ENCODE measurements around the gene NAV2. TPM values are rescaled to one million over a fixed set of nuclear protein-coding genes. Genes with fewer than 3 reads are reported as not detected.

NAV2 gene
- total and polyA plus RNA-seq, 2 donors (not counting 1 experiment from before 2014, with no cell fraction given), result 8.1 to 14.0 TPM

GRCh38 chr11:19869946-19870589 is 157.4 kb downstream of the NAV2 start:
- Histone ChIP-seq H4K20me1 (ENCODE audit: control insufficient read depth, extremely low read depth, insufficient read depth, low read length) (no peaks in the 10 kb centered on the region), H2AFZ (ENCODE audit: low read length) (no peak overlapping the region), H3K79me2 (ENCODE audit: control insufficient read depth, insufficient read depth, low read length) (peaks cover 22% of the 10 kb centered on the region), H3K9ac (ENCODE audit: insufficient read depth, low read length) (no peak overlapping the region), H3K27ac (ENCODE audit: insufficient read depth, low read length) (no peak overlapping the region), H3K27me3 (ENCODE audit: control insufficient read depth, insufficient read depth, low read length) (no peaks in the 10 kb centered on the region), H3K4me2 (ENCODE audit: extremely low read depth, insufficient read depth, low read length) (no peak overlapping the region), H3K4me3 (replicated peaks in 1 of 4; ENCODE audit: control extremely low read depth in 1 of 4, insufficient read depth in 1 of 4, low read depth in 3 of 4, low read length in 4 of 4) (no peak overlapping the region), H3K9me3 (ENCODE audit: control insufficient read depth, insufficient read depth, low read depth, low read length) (no peaks in the 10 kb centered on the region), H3K36me3 (ENCODE audit: control insufficient read depth, insufficient read depth, low read length) (peaks cover 2% of the 10 kb centered on the region), H3K4me1 (ENCODE audit: control insufficient read depth, extremely low read depth, insufficient read depth, low read length) (peaks cover 13% of the 10 kb centered on the region)
- DNase-seq (ENCODE audit: low read depth in 2 of 2), result peak in 1 of 2 donors; percentile 34
- no peak for TF ChIP-seq EZH2 (IDR thresholded peaks at IDR 0.05; ENCODE audit: low read length, missing control alignments)

GRCh38 chr11:19871531-19871930 is 158.9 kb downstream of the NAV2 start:
- Histone ChIP-seq H3K4me1 (ENCODE audit: control insufficient read depth, extremely low read depth, insufficient read depth, low read length) (peaks cover 13% of the 10 kb centered on the region), H3K9ac (ENCODE audit: insufficient read depth, low read length) (no peak overlapping the region), H2AFZ (ENCODE audit: low read length) (no peak overlapping the region), H3K4me2 (ENCODE audit: extremely low read depth, insufficient read depth, low read length) (no peak overlapping the region), H3K79me2 (ENCODE audit: control insufficient read depth, insufficient read depth, low read length) (peaks cover 21% of the 10 kb centered on the region), H3K9me3 (ENCODE audit: control insufficient read depth, insufficient read depth, low read depth, low read length) (no peaks in the 10 kb centered on the region), H3K36me3 (ENCODE audit: control insufficient read depth, insufficient read depth, low read length) (peaks cover 2% of the 10 kb centered on the region), H3K4me3 (replicated peaks in 1 of 4; ENCODE audit: control extremely low read depth in 1 of 4, insufficient read depth in 1 of 4, low read depth in 3 of 4, low read length in 4 of 4) (no peak overlapping the region), H4K20me1 (ENCODE audit: control insufficient read depth, extremely low read depth, insufficient read depth, low read length) (no peaks in the 10 kb centered on the region), H3K27me3 (ENCODE audit: control insufficient read depth, insufficient read depth, low read length) (no peaks in the 10 kb centered on the region), H3K27ac (ENCODE audit: insufficient read depth, low read length) (no peak overlapping the region)
- TF ChIP-seq EZH2 (IDR thresholded peaks at IDR 0.05; ENCODE audit: low read length, missing control alignments), result no peak
- TF ChIP-seq CTCF (conservative IDR thresholded peaks at IDR 0.05 in 1 of 2, IDR thresholded peaks at IDR 0.05 in 1 of 2; ENCODE audit: low read depth in 1 of 2, low read length in 2 of 2), result no peak
- DNase-seq (ENCODE audit: low read depth in 2 of 2), result no peak

GRCh38 chr11:19872512-19873145 is 160.0 kb downstream of the NAV2 start:
- H3K79me2 ChIP-seq (ENCODE audit: control insufficient read depth, insufficient read depth, low read length), result peaks cover 17% of the 10 kb centered on the region
- no peak overlapping the region for H3K4me3 ChIP-seq (replicated peaks in 1 of 4; ENCODE audit: control extremely low read depth in 1 of 4, insufficient read depth in 1 of 4, low read depth in 3 of 4, low read length in 4 of 4)
- no peak overlapping the region for H3K9ac ChIP-seq (ENCODE audit: insufficient read depth, low read length)
- no peak overlapping the region for H3K4me2 ChIP-seq (ENCODE audit: extremely low read depth, insufficient read depth, low read length)
- no peak overlapping the region for H2AFZ ChIP-seq (ENCODE audit: low read length)
- no peaks in the 10 kb centered on the region for H3K27me3 ChIP-seq (ENCODE audit: control insufficient read depth, insufficient read depth, low read length)
- no peaks in the 10 kb centered on the region for H4K20me1 ChIP-seq (ENCODE audit: control insufficient read depth, extremely low read depth, insufficient read depth, low read length)
- peaks cover 2% of the 10 kb centered on the region for H3K36me3 ChIP-seq (ENCODE audit: control insufficient read depth, insufficient read depth, low read length)
- H3K4me1 ChIP-seq (ENCODE audit: control insufficient read depth, extremely low read depth, insufficient read depth, low read length), result peaks cover 11% of the 10 kb centered on the region
- H3K27ac ChIP-seq (ENCODE audit: insufficient read depth, low read length), result no peak overlapping the region
- TF ChIP-seq EZH2 (IDR thresholded peaks at IDR 0.05; ENCODE audit: low read length, missing control alignments), result no peak
- TF ChIP-seq CTCF (conservative IDR thresholded peaks at IDR 0.05 in 1 of 2, IDR thresholded peaks at IDR 0.05 in 1 of 2; ENCODE audit: low read depth in 1 of 2, low read length in 2 of 2), result no peak
- H3K9me3 ChIP-seq (ENCODE audit: control insufficient read depth, insufficient read depth, low read depth, low read length), result no peaks in the 10 kb centered on the region
- no peak for DNase-seq (ENCODE audit: low read depth in 2 of 2)
